HUES64 (cell line): ENCODE results near the gene TTC33.

ENCODE experiments used
- H3K27ac ChIP-seq: 2 replicates; pipeline ENCODE4 v1.7.0; 2013; ENCODE audit warnings: low read depth, low read length, inconsistent platforms
- H3K27me3 ChIP-seq: 2 replicates; pipeline ENCODE4 v1.6.1; 2013; ENCODE audit warnings: mild to moderate bottlenecking, low read length; ENCODE audit not compliant: insufficient read depth
- H3K36me3 ChIP-seq: 2 replicates; pipeline ENCODE4 v1.6.1; 2013; ENCODE audit warnings: mild to moderate bottlenecking, low read length; ENCODE audit not compliant: insufficient read depth
- H3K4me1 ChIP-seq: 2 replicates; pipeline ENCODE4 v1.6.1; 2013; ENCODE audit warnings: mild to moderate bottlenecking, low read length, moderate library complexity; ENCODE audit not compliant: insufficient read depth
- H3K4me3 ChIP-seq: 2 replicates; pipeline ENCODE4 v1.5.1; 2013; ENCODE audit warnings: mild to moderate bottlenecking, low read length, moderate library complexity
- H3K9ac ChIP-seq: 2 replicates; pipeline ENCODE4 v1.6.1; 2013; ENCODE audit warnings: mild to moderate bottlenecking, low read depth, low read length
- H3K9me3 ChIP-seq: 2 replicates; pipeline ENCODE4 v1.6.1; 2013; ENCODE audit warnings: low read depth, low read length; ENCODE audit not compliant: insufficient read depth
- WGBS: fragments of 150-250, 120-280 bp; methylation state at CpG from one replicate; pipeline ENCODE4 v1.1.7; 2013; ENCODE audit warnings: missing lambda C conversion rate; 5-methylcytosine and 5-hydroxymethylcytosine counted together

Gene TTC33

GRCh38 chr5:40486437-40487275 is 269.1 kb downstream of the TTC33 start:
- H3K9ac ChIP-seq, result no peak overlapping the region
- H3K4me1 ChIP-seq, result no peaks in the 10 kb centered on the region
- H3K27ac ChIP-seq, result no peak overlapping the region
- WGBS, result 96% methylated on average over 4 of the region's 4 CpGs
- no peaks in the 10 kb centered on the region for H3K36me3 ChIP-seq
- H3K4me3 ChIP-seq, result no peak overlapping the region
- H3K9me3 ChIP-seq, result no peaks in the 10 kb centered on the region
- H3K27me3 ChIP-seq, result no peaks in the 10 kb centered on the region

DNA sequence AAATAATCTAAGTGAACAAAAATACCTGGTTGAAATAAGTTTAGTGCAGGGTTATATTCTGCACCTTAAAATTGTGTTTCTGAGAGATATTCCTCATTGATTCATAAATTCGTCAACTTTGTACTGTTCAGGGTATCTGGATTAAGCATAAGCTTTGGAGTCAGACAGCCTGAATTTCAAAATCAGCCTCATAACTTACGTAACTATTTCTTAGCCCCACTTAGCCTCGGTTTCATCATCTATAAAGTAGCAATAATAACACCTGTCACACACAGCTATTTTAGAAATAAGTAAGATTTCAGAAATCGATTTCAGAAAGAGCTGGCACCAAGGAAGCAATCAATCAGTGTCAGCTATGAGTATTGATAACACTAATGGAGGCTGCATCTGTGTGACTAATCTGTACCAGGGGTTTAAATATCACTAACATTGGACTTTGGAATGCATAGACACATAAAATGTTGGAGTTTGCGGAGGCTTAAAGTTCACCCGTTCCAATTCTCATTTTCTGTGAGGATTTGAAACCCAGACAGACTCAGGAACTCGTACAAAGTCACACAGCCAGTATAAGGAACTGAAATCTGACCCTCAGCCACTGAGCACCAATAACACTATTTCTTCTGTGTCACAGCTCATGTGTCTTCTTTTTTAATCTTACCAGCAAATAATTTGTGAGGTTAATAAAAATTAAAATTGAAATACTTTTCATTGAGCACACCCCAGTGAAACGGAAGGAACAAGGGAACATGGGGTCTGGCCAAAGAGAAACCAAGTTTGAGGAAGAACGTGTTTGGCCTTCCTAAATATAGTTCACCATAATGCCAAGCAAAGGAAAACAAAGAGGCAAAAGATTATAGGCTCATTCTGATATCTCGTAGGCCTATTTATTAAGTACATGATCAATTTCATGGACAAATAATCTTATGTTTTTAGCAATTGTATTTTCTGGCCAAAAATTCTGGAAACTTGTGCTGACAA is 270.5 kb downstream of the TTC33 start:
- Histone ChIP-seq H3K27ac (no peak overlapping the region), H3K4me3 (no peak overlapping the region), H3K36me3 (no peaks in the 10 kb centered on the region), H3K27me3 (no peaks in the 10 kb centered on the region), H3K9ac (no peak overlapping the region), H3K9me3 (no peaks in the 10 kb centered on the region), H3K4me1 (no peaks in the 10 kb centered on the region)
- 89% methylated on average over 10 of the region's 10 CpGs for WGBS

GRCh38 chr5:40484495-40484894 is 271.3 kb downstream of the TTC33 start:
- H3K27ac ChIP-seq, result no peak overlapping the region
- H3K9me3 ChIP-seq, result no peaks in the 10 kb centered on the region
- no peaks in the 10 kb centered on the region for H3K4me1 ChIP-seq
- no peaks in the 10 kb centered on the region for H3K36me3 ChIP-seq
- H3K4me3 ChIP-seq, result no peak overlapping the region
- 95% methylated on average over 2 of the region's 2 CpGs for WGBS
- no peak overlapping the region for H3K9ac ChIP-seq
- H3K27me3 ChIP-seq, result no peaks in the 10 kb centered on the region

- Histone ChIP-seq H3K4me1 (no peaks in the 10 kb centered on the region), H3K9ac (no peak overlapping the region), H3K4me3 (no peak overlapping the region), H3K9me3 (no peaks in the 10 kb centered on the region), H3K27me3 (no peaks in the 10 kb centered on the region), H3K27ac (no peak overlapping the region), H3K36me3 (no peaks in the 10 kb centered on the region)
These were observed 272.4 kb downstream of the TTC33 start for GRCh38 chr5:40483316-40483715.

DNA sequence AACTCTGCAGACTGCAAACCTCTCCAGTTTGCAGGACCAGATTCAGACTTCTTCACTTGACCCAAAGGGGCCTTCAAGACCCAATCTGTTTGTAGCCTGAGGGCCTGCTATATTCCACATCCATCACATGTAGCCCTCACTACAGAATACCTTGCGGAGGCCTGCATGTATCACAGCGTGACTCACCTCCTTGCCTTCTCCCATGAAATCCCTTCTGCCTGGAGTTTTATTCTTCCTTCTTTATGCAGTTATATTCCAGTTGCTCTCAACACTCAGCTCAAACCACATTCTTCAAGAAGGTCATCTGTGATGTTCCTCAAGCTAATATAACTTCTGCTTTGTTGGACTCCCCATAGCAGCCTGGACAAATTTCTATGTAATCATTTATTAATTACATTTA is 274.5 kb downstream of the TTC33 start:
- H3K27ac ChIP-seq, result no peak overlapping the region
- no peaks in the 10 kb centered on the region for H3K4me1 ChIP-seq
- no peaks in the 10 kb centered on the region for H3K36me3 ChIP-seq
- no peaks in the 10 kb centered on the region for H3K27me3 ChIP-seq
- WGBS, result 94% methylated on average over 2 of the region's 2 CpGs
- H3K9me3 ChIP-seq, result no peaks in the 10 kb centered on the region
- no peak overlapping the region for H3K4me3 ChIP-seq
- H3K9ac ChIP-seq, result no peak overlapping the region

DNA sequence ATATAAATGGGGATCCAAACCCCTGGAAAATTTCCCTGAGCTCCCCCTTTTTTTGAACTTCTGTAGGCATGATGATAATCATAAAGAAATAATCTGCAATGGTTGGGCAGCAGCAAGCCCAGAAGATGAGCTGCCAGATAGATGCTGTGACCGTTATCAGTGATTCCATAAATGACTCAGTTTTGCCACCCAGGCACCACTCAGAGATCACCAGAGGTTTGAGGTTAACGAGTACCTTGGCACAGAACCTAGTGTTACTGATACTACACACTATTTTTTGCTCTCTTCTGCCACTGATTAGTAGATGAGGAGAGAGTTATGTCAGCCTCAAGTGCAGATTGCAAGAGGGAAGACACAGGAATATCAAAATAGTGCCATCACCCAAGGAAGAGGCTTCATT is 275.4 kb downstream of the TTC33 start:
- WGBS, result 95% methylated on average over 2 of the region's 2 CpGs
- Histone ChIP-seq H3K4me1 (no peaks in the 10 kb centered on the region), H3K9ac (no peak overlapping the region), H3K27me3 (no peaks in the 10 kb centered on the region), H3K4me3 (no peak overlapping the region), H3K36me3 (no peaks in the 10 kb centered on the region), H3K27ac (no peak overlapping the region), H3K9me3 (no peaks in the 10 kb centered on the region)

GRCh38 chr5:40479939-40480338 is 275.8 kb downstream of the TTC33 start:
- no peak overlapping the region for H3K9ac ChIP-seq
- H3K27ac ChIP-seq, result no peak overlapping the region
- no peak overlapping the region for H3K4me3 ChIP-seq
- H3K36me3 ChIP-seq, result no peaks in the 10 kb centered on the region
- no peaks in the 10 kb centered on the region for H3K9me3 ChIP-seq
- WGBS, result 86% methylated on average over 1 of the region's 3 CpGs
- H3K4me1 ChIP-seq, result no peaks in the 10 kb centered on the region
- H3K27me3 ChIP-seq, result no peaks in the 10 kb centered on the region

GRCh38 chr5:40478766-40479165 is 277.0 kb downstream of the TTC33 start:
- 0 out of 2 replicates have a peak, but pooled peaks cover 5% of the 10 kb centered on the region for H3K4me1 ChIP-seq
- no peak overlapping the region for H3K4me3 ChIP-seq
- no peaks in the 10 kb centered on the region for H3K36me3 ChIP-seq
- H3K9me3 ChIP-seq, result no peaks in the 10 kb centered on the region
- 98% methylated on average over 2 of the region's 2 CpGs for WGBS
- no peaks in the 10 kb centered on the region for H3K27me3 ChIP-seq
- H3K27ac ChIP-seq, result no peak overlapping the region
- H3K9ac ChIP-seq, result no peak overlapping the region

GRCh38 chr5:40477856-40478546 is 277.8 kb downstream of the TTC33 start:
- no peaks in the 10 kb centered on the region for H3K27me3 ChIP-seq
- no peak overlapping the region for H3K9ac ChIP-seq
- H3K4me3 ChIP-seq, result no peak overlapping the region
- H3K36me3 ChIP-seq, result no peaks in the 10 kb centered on the region
- no peak overlapping the region for H3K27ac ChIP-seq
- no peaks in the 10 kb centered on the region for H3K9me3 ChIP-seq
- WGBS, result 93% methylated on average over 7 of the region's 8 CpGs
- 0 out of 2 replicates have a peak, but pooled peaks cover 5% of the 10 kb centered on the region for H3K4me1 ChIP-seq

DNA sequence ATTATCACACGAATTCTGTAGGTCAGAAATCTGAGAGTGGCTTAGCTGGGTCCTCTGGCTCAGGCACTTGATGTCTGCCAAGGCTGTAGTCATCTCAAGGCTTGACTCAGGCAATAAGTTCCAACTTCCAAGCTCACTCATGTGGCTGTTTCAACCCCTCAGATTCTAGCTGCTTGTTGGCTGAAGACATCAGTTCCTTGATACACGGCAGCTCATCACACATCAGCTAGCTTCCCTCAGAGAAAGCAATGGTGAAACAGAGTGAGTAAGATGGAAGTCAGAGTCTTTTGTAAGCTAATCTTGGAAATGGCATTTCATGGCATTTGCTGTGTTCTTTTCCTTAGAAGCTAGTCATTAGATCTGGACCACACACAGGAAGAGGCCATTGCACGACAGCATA is 280.2 kb downstream of the TTC33 start:
- no peaks in the 10 kb centered on the region for H3K9me3 ChIP-seq
- 0 out of 2 replicates have a peak, but pooled peaks cover 5% of the 10 kb centered on the region for H3K4me1 ChIP-seq
- 92% methylated on average over 3 of the region's 3 CpGs for WGBS
- H3K36me3 ChIP-seq, result no peaks in the 10 kb centered on the region
- no peaks in the 10 kb centered on the region for H3K27me3 ChIP-seq
- no peak overlapping the region for H3K4me3 ChIP-seq
- no peak overlapping the region for H3K9ac ChIP-seq
- H3K27ac ChIP-seq, result no peak overlapping the region

DNA sequence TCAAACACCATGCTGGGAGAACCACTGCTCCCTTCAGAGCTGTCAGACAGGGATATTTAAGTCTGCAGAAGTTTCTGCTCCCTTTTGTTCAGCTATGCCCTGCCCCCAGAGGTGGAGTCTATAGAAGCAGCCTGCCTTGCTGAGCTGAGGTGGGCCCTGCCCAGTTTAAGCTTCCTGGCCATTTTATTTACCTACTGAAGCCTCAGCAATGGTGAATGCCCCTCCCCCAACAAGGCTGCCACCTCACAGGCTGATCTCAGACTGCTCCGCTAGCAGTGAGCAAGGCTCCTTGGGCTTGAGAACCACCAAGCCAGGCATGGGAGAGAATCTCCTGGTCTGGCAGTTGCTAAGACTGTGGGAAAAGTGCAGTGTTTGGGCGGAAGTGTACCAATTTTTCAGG is 281.5 kb downstream of the TTC33 start:
- no peaks in the 10 kb centered on the region for H3K9me3 ChIP-seq
- H3K27ac ChIP-seq, result no peak overlapping the region
- no peak overlapping the region for H3K4me3 ChIP-seq
- H3K4me1 ChIP-seq, result 0 out of 2 replicates have a peak, but pooled peaks cover 5% of the 10 kb centered on the region
- 94% methylated on average over 2 of the region's 2 CpGs for WGBS
- no peaks in the 10 kb centered on the region for H3K36me3 ChIP-seq
- no peak overlapping the region for H3K9ac ChIP-seq
- no peaks in the 10 kb centered on the region for H3K27me3 ChIP-seq
